ENCODE data around the gene C22orf23.

DNA sequence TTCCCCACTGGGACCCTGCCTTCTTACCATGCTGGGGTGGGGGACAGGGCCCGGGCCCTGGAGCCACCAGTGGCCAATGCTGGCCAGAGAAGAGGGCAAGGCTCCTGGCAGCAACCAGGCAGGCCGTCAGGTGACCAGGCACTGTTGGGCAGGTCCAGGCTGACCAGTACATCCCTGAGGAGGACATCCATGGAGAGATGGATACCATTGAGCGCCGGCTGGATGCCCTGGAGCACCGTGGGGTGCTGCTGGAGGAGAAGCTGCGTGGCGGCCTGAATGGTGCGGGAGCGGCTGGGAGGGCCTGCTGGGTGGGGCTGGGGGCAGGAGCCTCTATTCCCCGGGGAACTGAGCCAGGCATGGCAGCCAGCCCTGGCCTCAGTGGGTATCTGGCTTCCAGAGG is 21.0 kb downstream of the C22orf23 start:
- TF ChIP-seq, protein P1, sequence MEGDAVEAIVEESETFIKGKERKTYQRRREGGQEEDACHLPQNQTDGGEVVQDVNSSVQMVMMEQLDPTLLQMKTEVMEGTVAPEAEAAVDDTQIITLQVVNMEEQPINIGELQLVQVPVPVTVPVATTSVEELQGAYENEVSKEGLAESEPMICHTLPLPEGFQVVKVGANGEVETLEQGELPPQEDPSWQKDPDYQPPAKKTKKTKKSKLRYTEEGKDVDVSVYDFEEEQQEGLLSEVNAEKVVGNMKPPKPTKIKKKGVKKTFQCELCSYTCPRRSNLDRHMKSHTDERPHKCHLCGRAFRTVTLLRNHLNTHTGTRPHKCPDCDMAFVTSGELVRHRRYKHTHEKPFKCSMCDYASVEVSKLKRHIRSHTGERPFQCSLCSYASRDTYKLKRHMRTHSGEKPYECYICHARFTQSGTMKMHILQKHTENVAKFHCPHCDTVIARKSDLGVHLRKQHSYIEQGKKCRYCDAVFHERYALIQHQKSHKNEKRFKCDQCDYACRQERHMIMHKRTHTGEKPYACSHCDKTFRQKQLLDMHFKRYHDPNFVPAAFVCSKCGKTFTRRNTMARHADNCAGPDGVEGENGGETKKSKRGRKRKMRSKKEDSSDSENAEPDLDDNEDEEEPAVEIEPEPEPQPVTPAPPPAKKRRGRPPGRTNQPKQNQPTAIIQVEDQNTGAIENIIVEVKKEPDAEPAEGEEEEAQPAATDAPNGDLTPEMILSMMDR (conservative IDR thresholded peaks at IDR 0.05; ENCODE audit: low read depth, low read length): no peak
- no peak for TF ChIP-seq EZH2 (IDR thresholded peaks at IDR 0.05; ENCODE audit: borderline replicate concordance, low read depth, low read length, poor library complexity, severe bottlenecking)
